Breast epithelium (tissue), 4 donors: Measurements from ENCODE around the gene FAP. TPM values are rescaled to one million over a fixed set of nuclear protein-coding genes. Genes with fewer than 3 reads are reported as not detected.

Experiments used
- DNase-seq, 2 donors: peaks; one replicate each; pipeline ENCODE4 v3.0.0-alpha.2; 2019; ENCODE audit warnings: low spot score in 2 of 2
- H3K27ac ChIP-seq, 2 donors: fragments of 200-600 bp; sonication (generic) in 1 of 2; one replicate each; pipeline ENCODE4 v1.5.1; 2016 to 2019; ENCODE audit warnings: mild to moderate bottlenecking in 1 of 2
- H3K27me3 ChIP-seq, 2 donors: fragments of 200-600 bp; sonication (generic) in 1 of 2; one replicate each; pipeline versions ENCODE4 v1.5.1 to v1.6.0; 2017 to 2019; ENCODE audit warnings: control low read depth in 1 of 2, mild to moderate bottlenecking in 1 of 2
- H3K36me3 ChIP-seq: fragments of 200-600 bp; one replicate; pipeline ENCODE4 v1.5.1; 2019
- H3K4me1 ChIP-seq, 2 donors: fragments of 200-600 bp; sonication (generic); one replicate each; pipeline ENCODE4 v1.5.1; 2016 to 2019; ENCODE audit warnings: control low read depth in 1 of 2
- H3K4me3 ChIP-seq, 3 donors: fragments of 200-600 bp; sonication (generic); 1 replicate in 2 of 3; 2 replicates in 1 of 3; pipeline ENCODE4 v1.5.1; 2016 to 2019; ENCODE audit warnings: mild to moderate bottlenecking in 3 of 3, moderate library complexity in 2 of 3
- H3K9me3 ChIP-seq, 2 donors: fragments of 200-600 bp; sonication (generic) in 1 of 2; one replicate each; pipeline ENCODE4 v1.5.1; 2016 to 2019; ENCODE audit warnings: control low read depth in 1 of 2
- CTCF ChIP-seq, 3 donors: fragments of 450-650 bp; IDR thresholded peaks; one replicate each; pipeline ENCODE4 v1.5.1; 2016 to 2017; ENCODE audit warnings: antibody characterized with exemption in 3 of 3, mild to moderate bottlenecking in 3 of 3, moderate library complexity in 3 of 3
- POLR2A ChIP-seq: fragments of 450-650 bp; IDR thresholded peaks from one replicate; pipeline ENCODE4 v1.6.1; 2016; ENCODE audit warnings: antibody characterized with exemption, mild to moderate bottlenecking, moderate library complexity
- POLR2AphosphoS5 ChIP-seq, 3 donors: sonication (generic); formaldehyde crosslinking; IDR thresholded peaks; one replicate each; pipeline ENCODE4 v1.6.1; 2017; ENCODE audit warnings: antibody characterized with exemption in 3 of 3
- intact Hi-C: fragments of 100-400 bp; cut with DNase I; formaldehyde crosslinking; loops from one replicate; pipeline ENCODE4 v1.15.1; 2023; ENCODE audit warnings: low total_unique reads
- total RNA-seq, 3 donors: library from RNA; depleted of rRNA; stranded (reverse); fragments of >200 nt; gene quantifications; one replicate each; pipeline ENCODE4 v1.1.0, GENCODE V29; 2016

FAP gene
- total RNA-seq, 3 donors from 2014 or later = 14.4 to 36.0 (median 22.4) TPM

GRCh38 chr2:162211732-162212131, 31.5 kb downstream of the FAP start:
- intact Hi-C loops = no loop called here
- no peaks in the 10 kb centered on the region for H3K27me3 ChIP-seq
- H3K4me3 ChIP-seq = no peak overlapping the region
- H3K9me3 ChIP-seq = no peaks in the 10 kb centered on the region
- no peak for TF ChIP-seq CTCF (IDR thresholded peaks at IDR 0.05)
- TF ChIP-seq POLR2A = no peak
- TF ChIP-seq POLR2AphosphoS5 (IDR thresholded peaks at IDR 0.05) = no peak
- H3K4me1 ChIP-seq = no peaks in the 10 kb centered on the region
- DNase-seq = no peak
- no peak overlapping the region for H3K27ac ChIP-seq
- no peaks in the 10 kb centered on the region for H3K36me3 ChIP-seq

DNA sequence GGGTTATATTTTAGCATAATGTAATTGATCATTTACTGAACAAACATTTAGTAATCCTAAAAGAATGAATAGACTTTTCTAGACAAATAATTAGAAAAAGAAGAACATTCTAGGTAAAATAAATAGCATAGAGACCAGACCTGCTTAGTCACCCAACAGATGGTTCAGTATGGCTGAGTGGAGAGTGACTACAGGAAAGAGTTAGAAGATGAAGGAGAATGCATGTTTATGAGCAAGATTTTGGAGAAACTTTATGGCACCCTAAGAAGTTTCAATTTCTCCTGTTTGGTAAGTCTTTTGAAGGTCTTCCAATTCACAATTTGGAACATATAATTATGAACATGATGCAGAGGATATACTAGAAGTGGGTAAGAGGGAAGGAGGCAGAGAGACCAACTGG, 32.9 kb downstream of the FAP start:
- no peak for DNase-seq
- intact Hi-C loops = no loop called here
- H3K27ac ChIP-seq = no peak overlapping the region
- no peaks in the 10 kb centered on the region for H3K36me3 ChIP-seq
- no peak for TF ChIP-seq POLR2AphosphoS5 (IDR thresholded peaks at IDR 0.05)
- TF ChIP-seq CTCF (IDR thresholded peaks at IDR 0.05) = no peak
- TF ChIP-seq POLR2A = no peak
- no peak overlapping the region for H3K4me3 ChIP-seq
- no peaks in the 10 kb centered on the region for H3K27me3 ChIP-seq
- no peaks in the 10 kb centered on the region for H3K4me1 ChIP-seq
- H3K9me3 ChIP-seq = no peaks in the 10 kb centered on the region

- Histone ChIP-seq H3K27ac (no peak overlapping the region), H3K36me3 (no peaks in the 10 kb centered on the region), H3K4me1 (no peaks in the 10 kb centered on the region), H3K9me3 (no peaks in the 10 kb centered on the region), H3K27me3 (no peaks in the 10 kb centered on the region), H3K4me3 (no peak overlapping the region)
- no peak for TF ChIP-seq POLR2AphosphoS5 (IDR thresholded peaks at IDR 0.05)
- intact Hi-C loops = no loop called here
- DNase-seq = no peak
Observed at GRCh38 chr2:162202203-162202602, 41.0 kb downstream of the FAP start.

DNA sequence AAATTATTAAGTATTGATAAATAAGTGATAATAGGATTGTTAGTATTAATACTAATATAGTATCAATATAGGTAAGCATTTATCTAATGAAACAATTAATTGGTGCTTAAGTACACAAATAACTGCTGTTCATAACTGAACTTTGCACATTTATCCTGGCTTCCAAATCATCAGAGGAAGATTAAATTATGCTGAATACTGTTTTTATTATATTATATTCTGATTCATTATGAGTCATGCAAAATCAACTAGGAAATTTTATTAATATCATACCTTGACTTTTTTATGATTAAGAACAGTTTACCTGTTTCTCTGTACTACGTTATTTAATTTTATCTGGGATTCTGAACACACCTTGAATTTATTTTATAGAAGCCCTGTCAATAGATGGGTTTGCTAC, 42.6 kb downstream of the FAP start:
- no peak overlapping the region for H3K4me3 ChIP-seq
- H3K9me3 ChIP-seq = no peaks in the 10 kb centered on the region
- no peaks in the 10 kb centered on the region for H3K4me1 ChIP-seq
- no peak overlapping the region for H3K27ac ChIP-seq
- H3K36me3 ChIP-seq = no peaks in the 10 kb centered on the region
- TF ChIP-seq POLR2AphosphoS5 (IDR thresholded peaks at IDR 0.05) = no peak
- no peak for TF ChIP-seq POLR2A
- TF ChIP-seq CTCF (IDR thresholded peaks at IDR 0.05) = no peak
- H3K27me3 ChIP-seq = no peaks in the 10 kb centered on the region
- intact Hi-C loops = no loop called here
- no peak for DNase-seq

GRCh38 chr2:162199913-162200312, 43.3 kb downstream of the FAP start:
- Histone ChIP-seq H3K36me3 (no peaks in the 10 kb centered on the region), H3K4me3 (no peak overlapping the region), H3K27ac (no peak overlapping the region), H3K27me3 (no peaks in the 10 kb centered on the region), H3K4me1 (no peaks in the 10 kb centered on the region), H3K9me3 (no peaks in the 10 kb centered on the region)
- no peak for TF ChIP-seq POLR2AphosphoS5 (IDR thresholded peaks at IDR 0.05)
- TF ChIP-seq POLR2A = no peak
- no peak for TF ChIP-seq CTCF (IDR thresholded peaks at IDR 0.05)
- intact Hi-C loops = no loop called here
- DNase-seq = no peak

GRCh38 chr2:162198239-162198638, 45.0 kb downstream of the FAP start:
- Histone ChIP-seq H3K36me3 (no peaks in the 10 kb centered on the region), H3K27me3 (no peaks in the 10 kb centered on the region), H3K9me3 (no peaks in the 10 kb centered on the region), H3K4me1 (no peaks in the 10 kb centered on the region), H3K27ac (no peak overlapping the region), H3K4me3 (no peak overlapping the region)
- TF ChIP-seq POLR2A (no peak), POLR2AphosphoS5 (IDR thresholded peaks at IDR 0.05) (no peak), CTCF (IDR thresholded peaks at IDR 0.05) (no peak)
- DNase-seq = no peak
- intact Hi-C loops = no loop called here
